Endothelial cell of umbilical vein (primary cell): ENCODE results near the gene FURIN.

Experiments used
- CTCF ChIP-seq, 2 donors: IDR thresholded peaks; 1 replicate in 1 of 2; 2 replicates in 1 of 2; pipeline ENCODE4 v1.5.1; 2011; ENCODE audit warnings: low read length in 2 of 2, mild to moderate bottlenecking in 2 of 2, moderate library complexity in 2 of 2, control low read depth in 1 of 2, inconsistent platforms in 1 of 2, low read depth in 1 of 2; ENCODE audit not compliant: insufficient read depth in 1 of 2; ENCODE audit errors: extremely low read depth in 1 of 2
- EZH2 ChIP-seq: IDR thresholded peaks from 2 replicates; pipeline ENCODE4 v1.6.1; 2012; ENCODE audit warnings: borderline replicate concordance, low read depth, mild to moderate bottlenecking, moderate library complexity, low read length, inconsistent platforms; ENCODE audit not compliant: severe bottlenecking
- JUN ChIP-seq: IDR thresholded peaks from 2 replicates; pipeline ENCODE4 v1.6.1; 2011; ENCODE audit warnings: borderline replicate concordance, low read depth; ENCODE audit not compliant: insufficient read length, insufficient read depth
- MAX ChIP-seq: IDR thresholded peaks from 2 replicates; pipeline ENCODE4 v1.6.1; 2011; ENCODE audit not compliant: insufficient read depth, insufficient read length
- MYC ChIP-seq: IDR thresholded peaks from one replicate; pipeline ENCODE4 v1.6.1; 2011; ENCODE audit warnings: mild to moderate bottlenecking, low read depth, low read length
- POLR2A ChIP-seq: IDR thresholded peaks from 2 replicates; pipeline ENCODE4 v1.6.1; 2012; ENCODE audit warnings: low read depth, mild to moderate bottlenecking, control low read depth, low read length
- POLR2AphosphoS5 ChIP-seq: IDR thresholded peaks from 2 replicates; pipeline ENCODE4 v1.6.1; 2012; ENCODE audit warnings: low read depth, mild to moderate bottlenecking, control low read depth, low read length, moderate library complexity; ENCODE audit not compliant: insufficient read depth

GRCh38 chr15:90915808-90916440 is 47.5 kb downstream of the FURIN start:
- no peak for TF ChIP-seq POLR2A
- no peak for TF ChIP-seq CTCF (IDR thresholded peaks at IDR 0.05; ENCODE audit: extremely low read depth in 1 of 2, insufficient read depth in 1 of 2, low read depth in 1 of 2, low read length in 2 of 2)
- no peak for TF ChIP-seq POLR2AphosphoS5
- no peak for TF ChIP-seq EZH2
- no peak for TF ChIP-seq JUN
- TF ChIP-seq MAX = no peak
- no peak for TF ChIP-seq MYC
